Measurements from ENCODE around the gene GALNT14.

DNA sequence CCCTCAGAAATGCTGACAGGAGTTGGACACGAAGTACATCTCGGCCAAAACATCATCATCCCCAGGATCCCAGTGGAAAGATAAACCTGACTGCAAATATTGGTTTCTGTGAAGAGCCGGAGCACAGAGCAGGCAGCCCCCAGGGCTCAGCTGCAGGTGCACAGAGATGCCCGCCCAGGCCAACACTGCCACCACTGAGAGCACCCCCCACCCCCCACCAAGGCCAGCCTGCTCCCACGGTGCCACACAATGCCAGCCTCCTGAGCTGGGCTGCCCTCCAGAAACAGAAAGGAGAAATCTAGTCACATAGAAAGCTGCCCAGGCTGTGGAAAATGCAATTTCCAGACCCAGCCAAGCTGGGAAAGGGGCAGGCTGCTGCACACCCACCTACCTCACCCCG lies 71.7 kb downstream of the GALNT14 start:
- TF ChIP-seq POLR2A (IDR thresholded peaks at IDR 0.05) (no peak), EP300 (IDR thresholded peaks at IDR 0.05) (no peak)
- TF ChIP-seq, protein P1, sequence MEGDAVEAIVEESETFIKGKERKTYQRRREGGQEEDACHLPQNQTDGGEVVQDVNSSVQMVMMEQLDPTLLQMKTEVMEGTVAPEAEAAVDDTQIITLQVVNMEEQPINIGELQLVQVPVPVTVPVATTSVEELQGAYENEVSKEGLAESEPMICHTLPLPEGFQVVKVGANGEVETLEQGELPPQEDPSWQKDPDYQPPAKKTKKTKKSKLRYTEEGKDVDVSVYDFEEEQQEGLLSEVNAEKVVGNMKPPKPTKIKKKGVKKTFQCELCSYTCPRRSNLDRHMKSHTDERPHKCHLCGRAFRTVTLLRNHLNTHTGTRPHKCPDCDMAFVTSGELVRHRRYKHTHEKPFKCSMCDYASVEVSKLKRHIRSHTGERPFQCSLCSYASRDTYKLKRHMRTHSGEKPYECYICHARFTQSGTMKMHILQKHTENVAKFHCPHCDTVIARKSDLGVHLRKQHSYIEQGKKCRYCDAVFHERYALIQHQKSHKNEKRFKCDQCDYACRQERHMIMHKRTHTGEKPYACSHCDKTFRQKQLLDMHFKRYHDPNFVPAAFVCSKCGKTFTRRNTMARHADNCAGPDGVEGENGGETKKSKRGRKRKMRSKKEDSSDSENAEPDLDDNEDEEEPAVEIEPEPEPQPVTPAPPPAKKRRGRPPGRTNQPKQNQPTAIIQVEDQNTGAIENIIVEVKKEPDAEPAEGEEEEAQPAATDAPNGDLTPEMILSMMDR (IDR thresholded peaks at IDR 0.05), result no peak
